ENCODE results near the gene RIMBP2. TPM values are rescaled to one million over a fixed set of nuclear protein-coding genes. Genes with fewer than 3 reads are reported as not detected.

RIMBP2 gene
- polyA plus RNA-seq, 1 donor from 2014 or later = 14.6 TPM

DNA sequence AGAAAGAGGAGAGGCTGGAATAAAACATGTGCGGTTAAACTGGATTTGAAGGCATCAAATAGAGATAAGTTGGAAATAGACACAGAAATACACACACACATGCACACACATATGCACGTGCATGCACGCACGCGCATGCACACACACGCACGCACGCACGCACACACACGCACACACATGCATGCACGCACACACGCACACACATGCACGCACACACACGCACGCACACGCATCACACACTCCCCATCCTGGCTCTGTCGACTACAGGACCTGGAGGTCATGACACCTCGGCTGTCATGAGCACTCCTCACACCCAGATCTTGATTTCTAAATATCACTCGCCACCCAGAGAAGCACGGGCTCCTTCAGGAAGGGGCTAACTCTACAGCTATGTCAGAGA lies 51.8 kb downstream of the RIMBP2 start:
- Histone ChIP-seq H2AFZ (ENCODE audit: low read depth, low read length) (no peak overlapping the region), H3K79me2 (replicated peaks; ENCODE audit: insufficient read depth, low read length) (no peaks in the 10 kb centered on the region), H3K36me3 (ENCODE audit: insufficient read depth, low read length) (no peaks in the 10 kb centered on the region), H3K4me2 (ENCODE audit: low read length) (no peak overlapping the region), H3K9me2 (ENCODE audit: insufficient read depth, low read length) (no peaks in the 10 kb centered on the region), H3F3A (ENCODE audit: insufficient read depth, low read length, poor library complexity, severe bottlenecking) (no peaks in the 10 kb centered on the region), H3K27ac (ENCODE audit: low read length) (peak overlapping the region; percentile 66), H3K9me3 (ENCODE audit: low read length) (no peaks in the 10 kb centered on the region), H3K27me3 (ENCODE audit: insufficient read depth, low read depth, low read length) (no peaks in the 10 kb centered on the region), H4K20me1 (ENCODE audit: insufficient read depth) (no peaks in the 10 kb centered on the region), H3K9ac (ENCODE audit: low read length) (peak overlapping the region; percentile 34), H3K4me3 (ENCODE audit: low read length) (peak overlapping the region; percentile 19)
- TF ChIP-seq REST (IDR thresholded peaks at IDR 0.05; ENCODE audit: borderline replicate concordance) (no peak), POLR2AphosphoS5 (IDR thresholded peaks at IDR 0.05) (no peak), RAD21 (conservative IDR thresholded peaks at IDR 0.05) (no peak), EP300 (conservative IDR thresholded peaks at IDR 0.05; ENCODE audit: poor library complexity, severe bottlenecking) (no peak)

DNA sequence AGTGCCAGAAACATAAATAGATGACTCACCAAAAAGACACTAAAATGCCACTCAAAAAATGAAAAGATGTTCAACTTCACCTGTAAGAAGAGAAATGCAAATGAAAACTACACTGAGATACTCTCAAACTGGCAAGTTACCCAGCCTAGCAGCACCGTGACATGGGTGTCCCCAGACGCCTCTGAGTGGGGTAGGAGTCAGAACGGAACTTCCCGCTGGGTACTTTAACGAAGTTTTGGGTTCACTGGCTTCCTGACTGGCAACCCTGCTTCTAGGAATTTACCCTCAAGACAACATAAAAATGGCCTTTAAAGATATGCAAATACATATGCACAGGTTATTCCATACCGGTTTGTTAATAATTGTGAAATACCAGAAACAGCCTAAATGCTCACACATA lies 52.6 kb downstream of the RIMBP2 start:
- peak overlapping the region; percentile 33 for H3K4me2 ChIP-seq (ENCODE audit: low read length)
- no peaks in the 10 kb centered on the region for H3K9me3 ChIP-seq (ENCODE audit: low read length)
- no peak for TF ChIP-seq EP300 (conservative IDR thresholded peaks at IDR 0.05; ENCODE audit: poor library complexity, severe bottlenecking)
- no peaks in the 10 kb centered on the region for H3K9me2 ChIP-seq (ENCODE audit: insufficient read depth, low read length)
- H2AFZ ChIP-seq (ENCODE audit: low read depth, low read length) = no peak overlapping the region
- H3K27me3 ChIP-seq (ENCODE audit: insufficient read depth, low read depth, low read length) = no peaks in the 10 kb centered on the region
- H4K20me1 ChIP-seq (ENCODE audit: insufficient read depth) = no peaks in the 10 kb centered on the region
- H3K36me3 ChIP-seq (ENCODE audit: insufficient read depth, low read length) = no peaks in the 10 kb centered on the region
- H3F3A ChIP-seq (ENCODE audit: insufficient read depth, low read length, poor library complexity, severe bottlenecking) = no peaks in the 10 kb centered on the region
- peak overlapping the region; percentile 66 for H3K27ac ChIP-seq (ENCODE audit: low read length)
- peak overlapping the region; percentile 19 for H3K4me3 ChIP-seq (ENCODE audit: low read length)
- H3K9ac ChIP-seq (ENCODE audit: low read length) = no peak overlapping the region
- no peaks in the 10 kb centered on the region for H3K79me2 ChIP-seq (replicated peaks; ENCODE audit: insufficient read depth, low read length)

DNA sequence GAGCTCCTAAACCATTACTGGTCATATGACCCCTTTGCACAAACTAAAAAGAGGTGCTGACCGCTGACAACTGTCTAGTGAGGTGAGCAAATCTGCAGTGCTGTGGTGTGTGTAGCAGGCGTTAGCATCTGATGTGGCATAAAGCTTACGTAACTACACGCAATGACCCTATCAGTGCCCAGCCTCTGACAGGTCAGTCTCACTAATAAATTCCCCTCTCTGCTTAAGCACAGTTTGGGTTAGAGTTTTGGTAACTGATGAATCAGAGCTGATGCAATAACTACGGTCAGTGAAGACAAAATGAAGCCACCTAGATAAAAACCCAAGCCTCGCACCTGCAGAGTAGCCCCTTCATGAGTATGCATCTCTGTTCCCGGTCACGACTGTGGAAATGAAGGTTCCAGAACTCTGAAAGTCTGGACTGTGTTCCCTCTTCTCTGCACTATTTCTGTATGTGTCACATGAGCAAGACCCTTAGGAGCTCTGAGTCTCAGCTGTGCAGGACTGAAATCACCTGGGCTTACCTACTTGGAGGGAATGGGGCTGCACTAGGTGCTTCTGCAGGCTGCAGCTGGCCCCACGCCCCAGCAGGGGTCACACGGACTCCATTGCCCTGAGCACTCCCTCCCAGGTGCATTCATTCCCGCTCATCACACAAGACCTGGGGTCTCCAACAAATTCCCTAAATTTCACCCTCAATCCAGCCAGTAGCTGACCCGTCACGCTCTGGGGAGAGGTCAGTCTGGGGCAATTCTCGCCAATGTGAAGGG lies 54.4 kb downstream of the RIMBP2 start:
- Histone ChIP-seq H3K36me3 (ENCODE audit: insufficient read depth, low read length) (no peaks in the 10 kb centered on the region), H3K9me2 (ENCODE audit: insufficient read depth, low read length) (no peaks in the 10 kb centered on the region), H3K27me3 (ENCODE audit: insufficient read depth, low read depth, low read length) (no peaks in the 10 kb centered on the region), H4K20me1 (ENCODE audit: insufficient read depth) (no peaks in the 10 kb centered on the region), H3F3A (ENCODE audit: insufficient read depth, low read length, poor library complexity, severe bottlenecking) (no peaks in the 10 kb centered on the region), H3K4me2 (ENCODE audit: low read length) (no peak overlapping the region), H3K9me3 (ENCODE audit: low read length) (no peaks in the 10 kb centered on the region), H3K9ac (ENCODE audit: low read length) (no peak overlapping the region), H3K4me3 (ENCODE audit: low read length) (no peak overlapping the region), H2AFZ (ENCODE audit: low read depth, low read length) (no peak overlapping the region), H3K79me2 (replicated peaks; ENCODE audit: insufficient read depth, low read length) (no peaks in the 10 kb centered on the region), H3K27ac (ENCODE audit: low read length) (no peak overlapping the region)
- TF ChIP-seq MXI1 (conservative IDR thresholded peaks at IDR 0.05; ENCODE audit: poor library complexity, severe bottlenecking) (no peak), POLR2AphosphoS5 (IDR thresholded peaks at IDR 0.05) (no peak), REST (IDR thresholded peaks at IDR 0.05; ENCODE audit: borderline replicate concordance) (no peak), CTCF (IDR thresholded peaks at IDR 0.05; ENCODE audit: poor library complexity, severe bottlenecking) (no peak), EZH2 (IDR thresholded peaks at IDR 0.05; ENCODE audit: borderline replicate concordance, insufficient read depth, low read length, poor library complexity, severe bottlenecking) (no peak), SMC3 (conservative IDR thresholded peaks at IDR 0.05; ENCODE audit: poor library complexity) (no peak), EP300 (conservative IDR thresholded peaks at IDR 0.05; ENCODE audit: poor library complexity, severe bottlenecking) (no peak), TAF1 (IDR thresholded peaks at IDR 0.05; ENCODE audit: low read depth) (no peak), RAD21 (conservative IDR thresholded peaks at IDR 0.05) (no peak)

Measured in neural cell (in vitro differentiated cells).